GM10847 (cell line): Measurements from ENCODE around the gene COLEC12.

Source experiments
- POLR2A ChIP-seq: IDR thresholded peaks from 2 replicates; pipeline ENCODE4 v1.6.1; 2011; ENCODE audit not compliant: insufficient read length; ENCODE audit errors: extremely low read depth

COLEC12 gene

GRCh38 chr18:448116-448790, 52.2 kb downstream of the COLEC12 start:
- no peak for TF ChIP-seq POLR2A

GRCh38 chr18:446941-447560, 53.5 kb downstream of the COLEC12 start:
- TF ChIP-seq POLR2A: no peak

- no peak for TF ChIP-seq POLR2A
Measured at GRCh38 chr18:445055-445454, 55.4 kb downstream of the COLEC12 start.

GRCh38 chr18:438571-438970, 61.9 kb downstream of the COLEC12 start:
- no peak for TF ChIP-seq POLR2A

- TF ChIP-seq POLR2A: no peak
Measured at GRCh38 chr18:435940-436339, 64.6 kb downstream of the COLEC12 start.

GRCh38 chr18:434410-434809, 66.1 kb downstream of the COLEC12 start:
- TF ChIP-seq POLR2A: no peak

GRCh38 chr18:433960-434359, 66.5 kb downstream of the COLEC12 start:
- TF ChIP-seq POLR2A: no peak

- no peak for TF ChIP-seq POLR2A
Measured at GRCh38 chr18:433298-433697, 67.2 kb downstream of the COLEC12 start.

GRCh38 chr18:432791-433190, 67.7 kb downstream of the COLEC12 start:
- no peak for TF ChIP-seq POLR2A

GRCh38 chr18:429030-429429, 71.5 kb downstream of the COLEC12 start:
- no peak for TF ChIP-seq POLR2A

GRCh38 chr18:427005-427404, 73.5 kb downstream of the COLEC12 start:
- no peak for TF ChIP-seq POLR2A

GRCh38 chr18:425106-425745, 75.3 kb downstream of the COLEC12 start:
- no peak for TF ChIP-seq POLR2A

GRCh38 chr18:424668-425067, 75.8 kb downstream of the COLEC12 start:
- no peak for TF ChIP-seq POLR2A

- TF ChIP-seq POLR2A: no peak
Measured at GRCh38 chr18:424071-424661, 76.3 kb downstream of the COLEC12 start.

- TF ChIP-seq POLR2A: no peak
Measured at GRCh38 chr18:422966-423365, 77.5 kb downstream of the COLEC12 start.
